ENCODE data around the gene TGDS.

TGDS gene

DNA sequence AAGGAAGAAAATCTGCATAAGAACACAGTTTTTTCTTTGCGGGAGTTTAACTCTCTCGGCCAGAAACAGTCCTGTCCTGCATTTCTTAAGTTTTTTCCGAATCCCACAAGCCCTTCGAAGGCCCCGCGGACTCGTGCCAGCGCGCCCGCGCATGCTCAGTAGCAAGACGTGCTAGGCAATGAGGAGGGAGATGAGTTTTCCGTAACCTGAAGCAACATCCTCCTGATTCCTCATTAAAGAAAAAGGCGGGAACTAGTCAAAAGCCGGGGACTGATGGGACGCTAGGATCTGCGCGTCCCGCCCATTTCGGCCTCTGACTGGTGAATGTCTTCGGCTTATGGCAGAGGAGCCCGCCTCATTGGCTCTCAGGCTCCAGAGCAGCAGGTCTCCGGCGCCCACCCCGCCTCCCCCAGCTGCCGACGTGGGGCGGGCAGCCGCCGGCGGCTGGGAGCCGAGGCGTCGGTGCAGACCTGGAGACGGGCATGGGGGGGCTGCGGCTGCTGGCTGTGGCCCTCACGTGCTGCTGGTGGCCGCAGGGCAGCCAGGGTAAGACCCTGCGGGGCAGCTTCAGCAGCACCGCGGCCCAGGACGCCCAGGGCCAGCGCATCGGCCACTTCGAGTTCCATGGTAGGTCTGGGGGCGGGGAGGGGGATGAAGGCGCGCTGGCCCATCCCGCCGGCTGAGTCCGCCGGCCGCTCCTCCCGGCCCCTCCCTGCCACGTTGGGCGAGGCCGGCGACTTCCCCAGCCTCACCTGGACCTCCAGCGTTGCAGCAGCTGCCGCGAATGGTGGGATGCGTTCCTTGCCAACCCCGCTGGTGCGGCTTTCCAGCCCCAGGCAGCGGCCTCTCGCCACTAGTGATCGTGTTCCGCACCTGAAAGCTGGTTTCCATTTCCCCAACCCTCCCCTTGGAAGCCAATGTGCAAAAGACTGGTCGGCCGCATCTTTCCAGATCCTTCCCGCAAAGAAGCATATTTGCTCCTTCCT lies 5.8 kb upstream of the TGDS start, which contains the start of gene GPR180:
TSS of gene GPR180 (plus strand) at position 412 of the 986 bp plus-strand sequence. CDS start at position 483, 71 bp downstream.
- DNase-seq (ENCODE audit: low read depth in 2 of 2): peak; percentile 59 to 69

DNA sequence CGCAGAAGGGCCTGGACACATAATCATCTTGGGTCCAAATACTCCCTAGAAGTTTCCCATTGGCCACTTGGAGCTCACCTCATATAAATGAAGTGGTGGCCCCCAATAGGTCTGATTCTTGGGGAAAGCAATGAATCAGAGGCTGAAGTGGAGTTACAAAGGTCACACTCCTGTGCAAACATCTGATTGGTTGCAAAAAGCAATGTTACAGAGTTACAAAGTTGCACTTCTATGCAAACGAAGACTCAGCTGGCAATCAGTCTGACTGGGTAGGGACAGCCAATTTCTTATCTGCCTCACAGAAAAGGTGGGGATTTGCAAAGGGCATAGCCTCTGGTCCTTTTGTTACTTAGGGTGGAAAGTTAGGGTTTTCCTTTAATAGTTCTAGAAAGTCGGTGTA lies 3.9 kb upstream of the TGDS start:
- no peak for DNase-seq (ENCODE audit: low read depth in 2 of 2)

DNA sequence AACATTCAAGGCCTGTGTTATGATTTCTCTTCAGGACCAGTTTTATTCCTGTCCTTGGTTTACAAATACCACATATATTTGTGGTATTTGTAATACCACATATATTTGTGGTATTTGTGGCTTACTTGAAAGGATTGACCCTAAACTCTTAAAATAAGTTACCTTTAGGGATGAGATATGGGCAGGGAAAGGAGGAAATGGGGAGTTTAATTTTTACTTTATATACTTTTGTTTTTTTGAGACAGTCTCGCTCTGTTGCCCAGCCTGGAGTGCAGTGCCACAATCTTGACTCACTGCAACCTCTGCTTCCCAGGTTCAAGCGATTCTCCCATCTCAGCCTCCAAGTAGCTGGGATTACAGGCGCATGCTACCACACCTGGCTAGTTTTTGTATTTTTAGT lies 2.3 kb upstream of the TGDS start:
- DNase-seq (ENCODE audit: low read depth in 2 of 2): no peak

DNA sequence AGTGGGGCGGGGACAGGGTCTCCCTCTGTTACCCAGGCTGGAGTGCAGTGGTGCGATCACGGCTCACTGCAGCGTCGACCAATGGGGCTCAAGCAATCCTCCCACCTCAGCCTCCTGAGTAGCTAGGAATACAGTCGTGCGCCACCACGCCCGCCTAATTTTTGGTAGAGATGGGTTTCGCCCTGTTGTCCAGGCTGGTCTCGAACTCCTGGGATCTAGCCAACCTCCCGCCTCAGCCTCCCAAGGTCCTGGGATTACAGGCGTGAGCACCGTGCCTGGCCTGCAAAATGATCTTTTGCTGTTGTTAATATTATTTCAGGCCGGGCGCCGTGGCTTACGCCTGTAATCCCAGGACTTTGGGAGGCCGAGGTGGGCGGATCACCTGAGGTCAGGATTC lies 621 bp upstream of the TGDS start:
- no peak for DNase-seq (ENCODE audit: low read depth in 2 of 2)

DNA sequence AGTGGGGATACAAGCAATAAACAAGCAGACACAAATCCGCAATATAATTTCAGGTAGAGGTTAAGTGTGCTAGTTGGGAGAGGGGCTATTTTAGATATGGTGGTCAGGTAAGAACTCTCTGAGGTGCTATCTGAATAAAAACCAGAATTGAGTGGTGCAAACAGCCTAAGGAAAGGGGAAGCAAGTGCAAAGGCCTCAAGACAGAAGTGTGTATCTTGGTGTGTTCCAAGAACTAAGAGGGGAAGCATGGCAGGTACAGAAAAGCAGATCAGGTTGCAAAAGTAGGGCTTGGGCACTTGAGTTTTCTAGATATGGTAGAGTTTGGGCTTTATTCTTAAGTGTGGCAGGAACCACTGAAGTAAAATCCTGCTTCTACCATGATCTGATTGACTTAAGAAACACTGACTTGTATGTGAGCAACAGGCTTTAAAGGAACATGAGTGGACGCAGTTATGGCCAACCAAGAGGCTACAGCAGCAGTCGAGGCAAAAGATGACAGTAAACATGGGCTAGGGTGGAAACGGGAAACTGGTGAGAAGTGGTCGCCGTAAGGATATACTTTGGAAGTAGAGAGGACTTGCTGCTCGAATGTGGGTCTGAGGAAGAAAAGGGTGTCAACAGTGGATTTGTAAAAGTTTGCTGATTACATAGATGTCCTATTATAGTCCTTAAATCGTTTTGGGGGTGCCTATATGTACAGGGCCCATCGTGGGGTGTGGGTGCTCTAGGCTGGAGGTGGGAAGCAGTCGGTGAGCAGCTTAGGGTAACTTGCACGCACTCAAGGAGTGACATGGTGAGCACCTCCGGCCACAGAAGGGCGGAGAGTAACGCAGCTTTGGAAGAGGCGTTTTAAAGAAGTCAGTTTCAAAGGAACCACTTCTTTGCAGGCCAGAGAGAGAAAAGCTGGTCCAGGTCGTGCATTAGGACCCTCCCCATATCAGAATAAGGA lies 677 bp downstream of the TGDS start:
- no peak for DNase-seq (ENCODE audit: low read depth in 2 of 2)

DNA sequence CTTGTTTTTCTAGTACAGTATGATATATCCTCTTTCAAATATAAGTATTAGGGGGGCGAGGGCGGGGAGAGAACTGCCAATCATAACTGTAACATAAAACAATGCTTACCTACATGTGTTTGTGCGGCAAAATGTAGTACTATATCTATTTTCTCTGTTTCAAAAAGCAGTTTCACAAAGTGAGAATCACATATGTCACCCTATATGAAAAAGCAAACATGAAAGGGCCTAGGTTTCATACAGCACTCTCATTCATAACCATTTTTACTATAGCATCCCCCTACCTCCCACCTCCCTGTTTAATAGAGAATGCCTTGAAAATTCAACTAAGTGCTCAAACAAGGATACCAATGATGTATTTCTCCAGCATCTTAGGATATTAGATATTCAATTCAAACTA lies 5.2 kb downstream of the TGDS start:
- DNase-seq (ENCODE audit: low read depth in 2 of 2): no peak

DNA sequence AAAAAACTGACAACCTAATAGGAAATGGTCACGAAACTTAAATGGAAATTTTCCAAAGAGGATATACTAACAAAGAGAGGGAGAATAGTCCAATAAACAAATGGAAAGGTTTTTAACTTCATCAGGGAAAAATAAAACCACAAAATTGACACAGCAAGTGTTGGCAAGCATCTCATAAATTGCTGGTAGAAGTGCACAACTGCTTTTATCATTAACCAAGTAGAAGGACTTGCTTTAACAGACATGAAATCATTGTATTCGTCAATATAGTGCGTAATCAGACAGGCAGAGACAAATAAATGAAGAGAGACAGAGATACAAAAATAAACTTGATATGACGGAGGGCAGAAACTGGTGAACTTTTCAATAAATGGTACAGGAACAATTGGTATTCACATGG lies 7.4 kb downstream of the TGDS start:
- DNase-seq (ENCODE audit: low read depth in 2 of 2): no peak

DNA sequence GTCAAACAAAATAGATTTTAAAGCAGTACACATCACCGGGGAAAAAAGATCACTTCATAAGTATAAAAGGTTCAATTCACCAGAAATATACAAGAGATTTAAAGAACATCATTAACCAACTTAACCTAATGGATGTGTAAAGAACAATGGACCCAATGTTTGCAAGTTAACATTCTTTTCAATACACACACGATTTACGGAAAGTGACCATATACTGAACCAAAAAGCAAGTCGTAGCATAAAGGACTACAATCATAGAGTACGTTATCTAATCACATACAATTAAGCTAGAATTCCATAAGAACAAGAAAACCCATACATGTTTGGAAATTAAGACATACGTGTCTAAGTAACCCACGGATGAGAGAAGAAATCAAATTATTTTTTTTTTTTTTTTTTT lies 9.6 kb downstream of the TGDS start:
- DNase-seq (ENCODE audit: low read depth in 2 of 2): no peak

DNA sequence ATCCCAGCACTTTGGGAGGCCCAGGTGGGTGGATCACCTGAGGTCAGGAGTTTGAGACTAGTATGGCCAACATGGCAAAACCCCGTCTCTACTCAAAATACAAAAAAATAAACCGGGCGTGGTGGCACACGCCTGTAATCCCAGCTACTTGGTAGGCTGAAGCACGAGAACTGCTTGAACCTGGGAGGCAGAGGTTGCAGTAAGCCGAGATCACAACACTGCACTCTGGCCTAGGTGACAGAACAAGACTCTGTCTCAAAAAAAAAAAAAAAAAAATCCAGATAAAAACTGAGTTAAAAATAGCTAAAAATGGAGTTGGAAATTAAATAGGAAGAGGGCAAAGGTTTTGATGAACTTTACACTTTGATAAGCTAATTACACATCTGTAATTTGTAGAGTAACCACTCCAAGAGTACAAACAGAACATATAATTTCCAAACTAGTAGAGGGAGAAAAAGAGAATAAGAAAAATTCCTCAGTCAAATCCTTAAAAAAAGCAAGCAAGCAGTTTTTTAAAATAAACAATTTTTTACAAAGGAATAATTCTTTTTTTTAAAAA lies 10.3 kb downstream of the TGDS start:
- DNase-seq (ENCODE audit: low read depth in 2 of 2): no peak

DNA sequence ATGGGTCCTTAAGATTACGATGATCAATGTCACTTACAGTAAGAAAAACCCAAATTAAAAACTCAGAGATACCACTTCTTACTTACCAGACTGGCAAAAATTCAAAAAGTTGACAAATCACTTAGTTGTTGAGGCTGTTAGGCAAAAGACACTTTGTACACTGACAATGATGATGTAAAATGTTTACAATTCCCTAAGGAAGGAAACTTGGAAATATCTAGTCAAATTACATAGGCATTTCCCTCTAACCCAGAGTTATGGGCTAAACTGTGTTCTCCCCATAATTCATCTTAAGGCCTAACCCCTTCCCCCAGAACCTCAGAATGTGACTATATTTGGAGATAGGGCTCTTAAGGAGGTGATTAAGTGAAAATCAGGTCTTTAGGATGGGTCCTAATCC lies 12.0 kb downstream of the TGDS start:
- no peak for DNase-seq (ENCODE audit: low read depth in 2 of 2)

DNA sequence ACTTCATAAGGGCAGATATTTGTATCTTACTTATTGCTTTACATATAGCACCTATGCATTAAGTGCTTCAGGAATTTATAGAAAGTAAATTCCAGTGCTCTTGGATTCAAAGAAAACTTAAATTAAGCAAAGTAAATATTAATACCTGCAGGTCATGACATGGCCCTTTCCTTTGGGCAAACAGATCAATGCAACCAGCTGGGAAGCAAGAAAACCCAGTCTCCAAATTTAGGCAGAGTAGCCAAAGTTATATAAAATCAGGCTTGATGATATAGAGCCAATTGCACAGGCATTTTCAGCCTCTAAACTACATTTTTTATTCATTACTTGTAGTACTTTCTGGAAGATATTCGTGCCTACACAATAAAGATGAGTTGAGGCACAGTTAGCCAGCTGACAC lies 16.9 kb downstream of the TGDS start:
- DNase-seq (ENCODE audit: low read depth in 2 of 2): no peak

DNA sequence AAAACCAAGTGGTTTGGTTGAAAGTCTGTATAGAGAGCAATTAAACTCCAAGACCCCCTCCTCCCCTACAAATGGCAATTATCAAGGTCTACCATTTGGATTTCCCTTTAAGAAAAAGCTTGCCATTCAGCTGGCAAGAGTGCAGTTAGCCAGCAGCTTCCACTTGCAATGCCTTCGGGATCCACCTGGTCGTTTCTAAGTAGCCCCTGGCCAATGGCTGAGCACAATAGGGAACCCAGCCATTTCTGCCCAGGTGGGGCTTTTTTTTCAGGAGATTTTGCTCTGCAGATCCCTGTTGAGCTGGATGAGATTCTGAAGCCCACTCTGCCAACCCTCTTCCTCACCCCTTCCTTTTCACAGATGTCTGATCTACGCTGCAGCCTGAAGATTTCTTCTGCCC lies 26.3 kb downstream of the TGDS start:
- DNase-seq (ENCODE audit: low read depth in 2 of 2): no peak

DNA sequence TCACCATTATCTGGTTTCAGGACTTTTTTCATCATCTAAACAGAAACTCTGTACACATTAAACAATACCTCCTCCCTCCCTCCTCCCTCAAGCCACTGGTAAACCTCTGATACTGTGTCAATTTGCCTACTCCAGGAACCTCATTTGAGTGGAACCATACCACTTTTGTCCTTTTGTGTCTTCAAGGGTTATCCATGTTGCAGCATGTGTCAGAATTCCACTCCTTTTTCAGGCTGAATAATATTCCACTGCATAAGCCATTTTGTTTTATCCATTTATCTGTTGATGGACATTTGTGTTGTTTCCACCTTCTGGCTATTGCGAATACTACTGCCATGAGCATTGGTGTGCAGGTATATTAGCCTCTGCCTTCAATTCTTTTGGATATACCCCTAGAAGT lies 27.5 kb downstream of the TGDS start:
- DNase-seq (ENCODE audit: low read depth in 2 of 2): no peak

DNA sequence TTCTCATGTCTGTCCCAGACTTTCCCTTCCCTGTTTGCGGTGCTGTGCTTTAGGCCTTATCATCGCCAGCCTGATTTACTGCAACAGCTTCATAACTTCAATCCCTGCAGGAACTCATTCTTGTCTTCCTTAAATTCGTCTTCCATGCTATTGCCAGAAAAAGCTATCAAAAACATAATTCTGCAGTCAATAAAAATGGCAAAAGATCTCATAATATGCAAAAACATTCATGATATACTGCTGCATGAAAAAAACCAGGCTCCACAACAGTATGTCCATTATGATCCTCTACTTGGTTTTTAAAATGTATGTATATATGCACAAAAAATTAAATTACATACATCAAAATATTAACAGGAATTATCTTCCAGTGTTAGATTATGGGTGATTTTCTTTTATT lies 28.4 kb downstream of the TGDS start:
- DNase-seq (ENCODE audit: low read depth in 2 of 2): no peak

DNA sequence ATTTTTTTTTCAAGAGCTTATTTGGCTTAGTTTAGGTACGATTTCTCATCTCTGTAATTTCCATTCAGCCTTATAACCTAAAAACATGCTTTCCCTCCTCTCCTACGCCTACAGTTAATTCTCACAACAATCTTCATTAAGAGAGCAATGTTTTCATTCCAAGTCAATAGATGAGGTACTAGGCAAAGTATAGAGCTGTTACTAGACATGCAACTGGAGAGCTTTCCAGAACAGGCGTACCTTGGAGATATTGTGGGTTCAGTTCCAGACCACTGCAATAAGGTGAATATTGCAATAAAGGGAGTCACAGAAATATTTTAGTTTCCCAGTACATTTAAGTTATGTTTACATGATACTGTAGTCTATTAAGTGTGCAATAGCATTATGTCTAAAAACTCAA lies 34.8 kb downstream of the TGDS start:
- no peak for DNase-seq (ENCODE audit: low read depth in 2 of 2)

DNA sequence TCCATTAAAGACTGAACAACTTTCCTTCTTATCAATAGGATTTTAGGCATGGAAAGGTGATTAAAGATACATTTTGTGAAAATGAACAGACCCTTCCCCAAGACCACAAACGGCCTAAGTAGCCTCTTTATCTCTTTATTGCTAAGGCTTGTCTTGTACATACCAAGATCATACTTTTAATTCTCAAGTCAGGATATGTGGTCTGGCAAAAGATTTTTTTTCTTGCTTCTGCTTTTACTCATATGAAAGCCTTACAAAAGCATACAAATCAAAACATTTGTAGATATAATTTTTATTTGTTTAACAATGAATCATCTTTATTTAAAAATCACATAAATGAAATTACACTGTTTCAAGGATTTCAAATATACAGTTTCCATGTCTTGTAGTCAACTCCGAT lies 35.8 kb downstream of the TGDS start:
- DNase-seq (ENCODE audit: low read depth in 2 of 2): no peak

DNA sequence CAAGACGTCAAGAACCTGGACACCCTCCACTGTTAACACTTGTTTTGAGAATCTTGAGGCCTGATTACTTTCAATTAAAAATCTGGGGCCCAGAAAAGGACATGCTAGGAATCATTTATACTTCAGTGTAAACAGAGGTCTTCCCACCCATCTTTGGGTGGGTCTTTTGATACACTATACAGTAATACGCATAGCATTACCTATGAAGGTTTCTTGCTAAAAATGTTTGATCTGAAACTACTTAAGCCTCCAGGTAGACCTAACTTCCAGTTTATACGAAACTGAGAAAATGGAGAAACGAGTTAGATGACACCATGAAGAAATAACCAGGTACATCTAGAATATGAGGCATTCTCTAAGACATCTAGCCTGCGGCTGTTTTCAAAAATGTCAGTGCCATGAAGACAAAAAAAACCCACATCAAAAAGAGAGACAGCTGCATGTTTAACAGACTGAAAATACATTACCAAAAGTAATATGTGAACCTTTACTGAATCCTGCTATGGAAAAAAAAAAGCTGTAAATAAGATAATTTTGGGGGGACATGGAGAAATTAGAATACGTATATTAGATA lies 36.6 kb downstream of the TGDS start:
- no peak for DNase-seq (ENCODE audit: low read depth in 2 of 2)

DNA sequence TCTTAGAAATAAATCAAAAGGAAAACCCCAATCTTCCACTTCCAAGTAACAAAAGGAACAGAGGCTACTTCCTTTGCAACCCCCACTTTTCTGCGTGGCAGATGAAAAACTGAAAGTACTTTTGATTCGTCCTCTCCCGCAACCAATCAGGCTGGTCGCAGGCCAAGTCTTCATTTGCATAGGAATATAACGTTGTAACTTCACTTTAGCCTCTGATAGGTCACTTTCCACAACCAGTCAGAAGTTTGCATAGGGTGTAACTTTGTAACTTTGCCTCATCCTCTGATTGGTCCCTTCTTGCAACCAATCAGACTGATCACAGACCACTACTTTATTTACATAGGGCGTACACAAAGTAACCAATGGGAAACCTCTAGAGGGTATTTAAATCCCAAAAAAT lies 37.2 kb downstream of the TGDS start:
- DNase-seq (ENCODE audit: low read depth in 2 of 2): no peak

DNA sequence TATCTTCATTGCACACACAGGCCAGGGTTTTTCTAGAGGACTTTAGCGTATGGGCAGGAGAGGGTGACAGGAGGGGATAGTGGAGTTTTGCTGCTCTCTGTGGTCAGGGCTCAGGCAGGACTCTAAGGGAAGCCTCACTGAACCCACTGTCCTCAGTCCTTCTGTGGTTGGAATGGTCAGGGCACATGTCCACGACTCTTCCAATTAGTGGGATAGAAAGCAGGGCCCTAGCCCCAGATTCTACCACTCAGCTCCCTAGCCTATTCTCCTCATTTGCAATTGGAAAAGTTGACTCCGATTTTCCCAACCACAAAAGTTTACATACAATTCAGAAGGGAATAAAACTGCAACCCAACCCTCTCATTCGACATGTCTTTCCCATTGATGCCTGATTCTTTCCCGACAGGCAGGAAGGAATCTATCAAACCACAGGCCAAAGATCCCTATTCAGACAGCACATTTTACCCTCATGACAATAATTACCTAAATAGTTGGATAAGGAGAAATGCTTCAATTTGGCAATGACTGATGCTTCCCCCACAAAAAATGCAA lies 38.2 kb downstream of the TGDS start:
- DNase-seq (ENCODE audit: low read depth in 2 of 2): no peak

DNA sequence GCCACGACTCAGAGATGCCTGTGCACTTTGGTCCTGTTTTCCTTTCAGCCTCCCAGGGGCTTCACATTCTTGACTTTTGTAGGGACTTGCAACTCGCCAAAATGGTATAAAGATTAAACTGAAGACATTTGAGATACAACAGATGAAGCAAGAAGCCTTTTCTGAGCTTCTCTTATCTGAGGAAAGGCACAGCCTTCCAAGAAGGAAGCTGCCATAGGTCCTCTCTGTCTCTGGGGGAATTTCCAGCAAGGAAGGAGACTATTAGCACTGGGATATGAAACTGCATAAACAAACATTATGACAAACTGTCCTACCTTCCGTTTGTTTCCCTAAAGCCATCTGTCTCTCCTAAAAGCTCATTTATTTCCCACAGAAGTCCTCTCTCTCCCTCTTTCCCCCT lies 39.3 kb downstream of the TGDS start:
- no peak for DNase-seq (ENCODE audit: low read depth in 2 of 2)

DNA sequence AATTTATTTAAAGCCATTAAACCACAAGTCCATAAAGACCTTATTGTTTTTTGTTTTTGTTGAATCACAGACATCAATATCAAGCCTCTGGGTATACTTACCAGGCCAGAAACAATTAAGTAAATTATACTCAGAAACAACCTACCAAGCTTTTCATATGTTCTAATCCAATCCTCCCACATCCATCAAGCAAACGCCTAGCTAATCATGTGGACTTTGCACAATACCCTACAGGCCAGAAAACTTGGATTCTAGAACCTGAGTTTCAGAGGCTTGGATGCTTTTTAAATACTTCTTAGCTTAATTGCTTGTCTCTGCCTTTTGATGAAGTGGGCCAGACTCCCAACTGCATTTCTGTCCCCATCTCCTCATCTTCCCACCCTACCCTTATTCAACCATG lies 39.9 kb downstream of the TGDS start:
- no peak for DNase-seq (ENCODE audit: low read depth in 2 of 2)

DNA sequence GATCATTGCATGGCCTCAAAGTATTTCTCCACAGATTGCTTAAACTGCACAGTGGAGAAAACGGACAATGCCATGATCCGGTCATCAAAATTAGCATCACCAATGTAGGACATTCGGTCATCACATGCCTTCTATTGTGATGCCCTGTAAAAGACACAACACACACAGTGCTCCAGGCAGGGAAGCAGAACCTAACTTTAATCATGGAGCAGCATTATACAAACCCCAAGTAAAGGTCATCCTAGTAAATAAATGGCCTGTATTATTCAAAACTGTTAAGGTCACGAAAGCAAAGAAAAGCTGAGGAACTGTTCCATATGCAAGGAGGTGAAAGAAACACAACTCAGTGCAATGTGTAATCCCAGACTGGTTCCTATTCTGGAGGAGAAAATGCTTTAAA lies 42.2 kb downstream of the TGDS start:
- DNase-seq (ENCODE audit: low read depth in 2 of 2): no peak
